Measurements from ENCODE around the gene ZNF500. TPM values are rescaled to one million over a fixed set of nuclear protein-coding genes. Genes with fewer than 3 reads are reported as not detected.

ZNF500 gene
- total RNA-seq, 1 experiment from 2014 or later: 29.2 TPM

DNA sequence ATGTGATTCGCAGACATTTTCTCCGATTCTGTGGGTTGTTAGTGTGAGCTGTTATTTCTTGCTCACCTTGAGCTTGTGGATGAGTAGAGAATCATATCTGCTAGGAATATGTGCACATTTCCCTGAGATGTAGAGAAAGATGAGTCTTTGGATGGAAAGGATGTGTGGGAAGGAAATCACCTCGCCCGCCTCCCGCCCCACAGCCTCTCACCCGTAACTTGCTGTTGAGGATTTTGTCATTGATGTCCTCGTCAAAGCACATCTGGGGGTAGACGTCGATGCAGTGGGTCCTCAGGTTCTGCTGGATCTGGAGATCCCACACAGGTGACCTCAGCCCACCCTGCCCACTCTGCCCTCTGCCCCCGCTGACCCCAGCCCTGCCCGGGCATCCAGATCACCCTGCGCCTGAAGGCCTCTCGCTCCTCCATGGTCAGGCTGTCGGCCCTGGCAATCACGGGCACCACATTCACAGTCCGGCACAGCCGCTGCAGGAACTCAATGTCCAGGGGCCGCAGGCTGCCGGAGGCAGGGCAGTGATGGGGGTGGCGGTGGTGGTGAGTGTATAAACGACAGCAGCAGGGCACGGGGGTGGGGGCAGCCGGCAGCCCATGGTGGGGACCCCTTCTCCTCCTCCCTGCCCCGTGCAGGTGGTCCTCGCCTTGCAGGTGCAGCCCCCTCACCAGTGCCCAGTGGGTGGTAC lies 16.4 kb upstream of the ZNF500 start:
- TF ChIP-seq, protein P1, sequence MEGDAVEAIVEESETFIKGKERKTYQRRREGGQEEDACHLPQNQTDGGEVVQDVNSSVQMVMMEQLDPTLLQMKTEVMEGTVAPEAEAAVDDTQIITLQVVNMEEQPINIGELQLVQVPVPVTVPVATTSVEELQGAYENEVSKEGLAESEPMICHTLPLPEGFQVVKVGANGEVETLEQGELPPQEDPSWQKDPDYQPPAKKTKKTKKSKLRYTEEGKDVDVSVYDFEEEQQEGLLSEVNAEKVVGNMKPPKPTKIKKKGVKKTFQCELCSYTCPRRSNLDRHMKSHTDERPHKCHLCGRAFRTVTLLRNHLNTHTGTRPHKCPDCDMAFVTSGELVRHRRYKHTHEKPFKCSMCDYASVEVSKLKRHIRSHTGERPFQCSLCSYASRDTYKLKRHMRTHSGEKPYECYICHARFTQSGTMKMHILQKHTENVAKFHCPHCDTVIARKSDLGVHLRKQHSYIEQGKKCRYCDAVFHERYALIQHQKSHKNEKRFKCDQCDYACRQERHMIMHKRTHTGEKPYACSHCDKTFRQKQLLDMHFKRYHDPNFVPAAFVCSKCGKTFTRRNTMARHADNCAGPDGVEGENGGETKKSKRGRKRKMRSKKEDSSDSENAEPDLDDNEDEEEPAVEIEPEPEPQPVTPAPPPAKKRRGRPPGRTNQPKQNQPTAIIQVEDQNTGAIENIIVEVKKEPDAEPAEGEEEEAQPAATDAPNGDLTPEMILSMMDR (conservative IDR thresholded peaks at IDR 0.05): no peak
- no peak for TF ChIP-seq EZH2 (IDR thresholded peaks at IDR 0.05; ENCODE audit: low read depth)
- Histone ChIP-seq H3K4me1 (replicated peaks; ENCODE audit: insufficient read depth) (peaks cover 9% of the 10 kb centered on the region), H3K27ac (no peak overlapping the region), H3K4me2 (no peak overlapping the region), H2AFZ (no peak overlapping the region), H4K20me1 (ENCODE audit: insufficient read depth) (no peaks in the 10 kb centered on the region), H3K9me2 (ENCODE audit: insufficient read depth) (no peaks in the 10 kb centered on the region), H3K79me2 (ENCODE audit: low read depth) (no peaks in the 10 kb centered on the region), H3K36me3 (ENCODE audit: low read depth) (no peaks in the 10 kb centered on the region), H3K27me3 (ENCODE audit: insufficient read depth, low read depth) (no peaks in the 10 kb centered on the region), H3K4me3 (no peak overlapping the region), H3F3A (ENCODE audit: insufficient read depth, low read depth) (no peaks in the 10 kb centered on the region), H3K9me3 (ENCODE audit: insufficient read depth, low read depth) (no peaks in the 10 kb centered on the region)
- DNase-seq: no peak
- CTCF ChIA-PET: no interaction called here
- POLR2A ChIA-PET (ENCODE audit: unreplicated experiment): no interaction called here
- intact Hi-C loops (cut with micrococcal nuclease; ENCODE audit: unreplicated experiment): no loop called here
- BruUV-seq (replicated peaks): no TSS peak

- TF ChIP-seq, protein P1 (conservative IDR thresholded peaks at IDR 0.05): no peak
- no peak for TF ChIP-seq EZH2 (IDR thresholded peaks at IDR 0.05; ENCODE audit: low read depth)
- ChIA-PET POLR2A (ENCODE audit: unreplicated experiment) (interaction anchor here (0.5 kb wide), 1 partner anchor 12 kb away, joined by 3 read pairs; no protein-coding TSS in a partner anchor), CTCF (interaction anchor here (0.7 kb wide), 1 partner anchor 50 kb away, joined by 7 read pairs; no protein-coding TSS in a partner anchor)
- no peak for DNase-seq
- H3K4me1 ChIP-seq (replicated peaks; ENCODE audit: insufficient read depth): no peaks in the 10 kb centered on the region; the same call in 1 of the 2 replicates
- H3K27ac ChIP-seq: no peak overlapping the region
- no peak overlapping the region for H3K4me3 ChIP-seq
- H3K36me3 ChIP-seq (ENCODE audit: low read depth): no peaks in the 10 kb centered on the region
- no peaks in the 10 kb centered on the region for H3K79me2 ChIP-seq (ENCODE audit: low read depth)
- H2AFZ ChIP-seq: no peak overlapping the region
- H3K9me3 ChIP-seq (ENCODE audit: insufficient read depth, low read depth): no peaks in the 10 kb centered on the region
- no peaks in the 10 kb centered on the region for H3F3A ChIP-seq (ENCODE audit: insufficient read depth, low read depth)
- no peak overlapping the region for H3K4me2 ChIP-seq
- no peaks in the 10 kb centered on the region for H4K20me1 ChIP-seq (ENCODE audit: insufficient read depth)
- H3K27me3 ChIP-seq (ENCODE audit: insufficient read depth, low read depth): no peaks in the 10 kb centered on the region
- BruUV-seq (replicated peaks): no TSS peak
- no peaks in the 10 kb centered on the region for H3K9me2 ChIP-seq (ENCODE audit: insufficient read depth)
- intact Hi-C loops (cut with micrococcal nuclease; ENCODE audit: unreplicated experiment): no loop called here
Measured at GRCh38 chr16:4780235-4780634, 13.3 kb upstream of the ZNF500 start.

- TF ChIP-seq, protein P1 (conservative IDR thresholded peaks at IDR 0.05): no peak
- no peak for TF ChIP-seq EZH2 (IDR thresholded peaks at IDR 0.05; ENCODE audit: low read depth)
- Histone ChIP-seq H3K4me1 (replicated peaks; ENCODE audit: insufficient read depth) (peaks cover 2% of the 10 kb centered on the region; the same call in 1 of the 2 replicates), H2AFZ (no peak overlapping the region), H3K27me3 (ENCODE audit: insufficient read depth, low read depth) (no peaks in the 10 kb centered on the region), H3F3A (ENCODE audit: insufficient read depth, low read depth) (no peaks in the 10 kb centered on the region), H3K9me2 (ENCODE audit: insufficient read depth) (no peaks in the 10 kb centered on the region), H3K79me2 (ENCODE audit: low read depth) (no peaks in the 10 kb centered on the region), H3K36me3 (ENCODE audit: low read depth) (no peaks in the 10 kb centered on the region), H3K4me3 (no peak overlapping the region), H4K20me1 (ENCODE audit: insufficient read depth) (no peaks in the 10 kb centered on the region), H3K27ac (no peak overlapping the region), H3K9me3 (ENCODE audit: insufficient read depth, low read depth) (no peaks in the 10 kb centered on the region), H3K4me2 (no peak overlapping the region)
- POLR2A ChIA-PET (ENCODE audit: unreplicated experiment): interaction anchor here (0.6 kb wide), 1 partner anchor 460 kb away, joined by 3 read pairs; no protein-coding TSS in a partner anchor
- CTCF ChIA-PET: no interaction called here
- intact Hi-C loops (cut with micrococcal nuclease; ENCODE audit: unreplicated experiment): no loop called here
- BruUV-seq (replicated peaks): no TSS peak
- no peak for DNase-seq
Measured at GRCh38 chr16:4778050-4778392, 11.1 kb upstream of the ZNF500 start.
